WTC11 (cell line): Measurements from ENCODE around the gene KRT79.

Source experiments
- CBFB ChIP-seq: sonication (generic); formaldehyde crosslinking; IDR thresholded peaks from 2 replicates; pipeline ENCODE4 v1.8.1; 2022; ENCODE audit warnings: mild to moderate bottlenecking, low read depth, missing genetic modification reagents
- NR1H2 ChIP-seq: sonication (generic); formaldehyde crosslinking; IDR thresholded peaks from 2 replicates; pipeline ENCODE4 v1.9.0; 2021; ENCODE audit warnings: mild to moderate bottlenecking, moderate library complexity, missing genetic modification reagents
- SMAD4 ChIP-seq: sonication (generic); formaldehyde crosslinking; IDR thresholded peaks from 2 replicates; pipeline ENCODE4 v1.8.0; 2022; ENCODE audit warnings: mild to moderate bottlenecking, missing genetic modification reagents
- ZNF263 ChIP-seq: sonication (generic); formaldehyde crosslinking; IDR thresholded peaks from 2 replicates; pipeline ENCODE4 v1.8.1; 2022; ENCODE audit warnings: low read depth, mild to moderate bottlenecking, moderate library complexity, missing genetic modification reagents
- TF ChIP-seq, protein P1 (sequence below): sonication (generic); formaldehyde crosslinking; conservative IDR thresholded peaks from 2 replicates; pipeline ENCODE4 v1.8.1; 2023; ENCODE audit warnings: mild to moderate bottlenecking, low read depth, missing genetic modification reagents, moderate library complexity
- TF ChIP-seq, protein P2 (sequence below): sonication (generic); formaldehyde crosslinking; IDR thresholded peaks from 2 replicates; pipeline ENCODE4 v1.8.0; 2023; ENCODE audit warnings: missing genetic modification reagents
- TF ChIP-seq, protein P3 (sequence below): fragments of 200-600 bp; IDR thresholded peaks from 2 replicates; pipeline ENCODE4 v1.8.0; 2022; ENCODE audit warnings: antibody characterized with exemption
- TF ChIP-seq, protein P4 (sequence below): sonication (generic); formaldehyde crosslinking; IDR thresholded peaks from 2 replicates; pipeline ENCODE4 v1.8.1; 2022; ENCODE audit warnings: low read depth, missing genetic modification reagents, borderline replicate concordance
- TF ChIP-seq, protein P5 (sequence below): sonication (generic); formaldehyde crosslinking; conservative IDR thresholded peaks from 2 replicates; pipeline ENCODE4 v1.8.1; 2022; ENCODE audit warnings: mild to moderate bottlenecking, missing genetic modification reagents
- TF ChIP-seq, protein P6 (sequence below): sonication (generic); formaldehyde crosslinking; IDR thresholded peaks from 2 replicates; pipeline ENCODE4 v1.8.0; 2022; ENCODE audit warnings: mild to moderate bottlenecking, missing genetic modification reagents
- TF ChIP-seq, protein P7 (sequence below): sonication (generic); formaldehyde crosslinking; IDR thresholded peaks from 2 replicates; pipeline ENCODE4 v1.8.1; 2023; ENCODE audit warnings: mild to moderate bottlenecking, missing genetic modification reagents, moderate library complexity
- TF ChIP-seq, protein P8 (sequence below): sonication (generic); formaldehyde crosslinking; IDR thresholded peaks from 2 replicates; pipeline ENCODE4 v1.8.1; 2023; ENCODE audit warnings: mild to moderate bottlenecking, missing genetic modification reagents, moderate library complexity
- TF ChIP-seq, protein P9 (sequence below): sonication (generic); formaldehyde crosslinking; IDR thresholded peaks from 2 replicates; pipeline ENCODE4 v1.8.1; 2022; ENCODE audit warnings: missing genetic modification reagents, borderline replicate concordance

DNA sequence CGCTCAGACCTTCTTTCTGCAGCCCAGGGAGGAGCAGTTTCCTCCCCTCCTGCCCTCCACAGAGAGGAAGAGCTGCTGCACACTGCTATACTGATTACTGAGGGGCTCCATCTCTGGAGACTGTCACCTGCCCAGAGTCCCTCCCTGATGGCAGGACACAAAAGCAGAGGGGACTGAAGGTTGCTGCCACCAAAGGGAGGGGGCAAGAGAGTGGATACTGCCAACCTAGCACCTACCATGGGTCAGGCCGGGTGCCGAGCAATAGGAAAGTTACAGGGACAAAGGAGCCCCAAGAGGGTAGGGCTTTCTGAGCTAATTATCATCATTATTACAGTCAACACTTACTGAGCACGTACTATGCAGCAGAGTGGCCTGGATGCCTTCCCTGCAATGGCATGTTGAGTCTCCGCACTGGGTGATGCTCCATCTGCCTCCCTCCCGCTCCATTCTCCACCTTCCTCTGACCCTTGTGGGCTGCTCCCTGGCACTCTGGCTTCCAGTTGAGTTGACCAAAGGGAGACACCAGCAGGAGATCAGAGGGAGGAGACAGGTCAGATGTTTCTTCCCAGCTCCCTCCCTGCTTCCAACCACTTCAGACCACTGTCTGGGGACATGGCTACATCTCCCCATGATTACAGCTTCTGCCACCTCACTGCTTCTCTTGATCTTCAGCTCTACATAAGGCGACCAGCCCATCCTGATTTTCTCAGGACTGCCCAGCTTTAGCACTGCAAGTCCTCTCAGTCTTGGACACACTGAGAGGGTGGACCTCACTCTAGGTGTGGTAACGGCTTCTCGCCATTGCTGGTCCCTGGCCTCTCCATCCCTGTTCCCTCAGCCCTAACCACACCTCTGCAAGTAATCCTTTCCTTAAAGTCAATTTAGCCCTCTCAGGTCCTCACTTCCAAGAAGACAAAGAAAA, 2.6 kb upstream of the KRT79 start:
- TF ChIP-seq, protein P1, sequence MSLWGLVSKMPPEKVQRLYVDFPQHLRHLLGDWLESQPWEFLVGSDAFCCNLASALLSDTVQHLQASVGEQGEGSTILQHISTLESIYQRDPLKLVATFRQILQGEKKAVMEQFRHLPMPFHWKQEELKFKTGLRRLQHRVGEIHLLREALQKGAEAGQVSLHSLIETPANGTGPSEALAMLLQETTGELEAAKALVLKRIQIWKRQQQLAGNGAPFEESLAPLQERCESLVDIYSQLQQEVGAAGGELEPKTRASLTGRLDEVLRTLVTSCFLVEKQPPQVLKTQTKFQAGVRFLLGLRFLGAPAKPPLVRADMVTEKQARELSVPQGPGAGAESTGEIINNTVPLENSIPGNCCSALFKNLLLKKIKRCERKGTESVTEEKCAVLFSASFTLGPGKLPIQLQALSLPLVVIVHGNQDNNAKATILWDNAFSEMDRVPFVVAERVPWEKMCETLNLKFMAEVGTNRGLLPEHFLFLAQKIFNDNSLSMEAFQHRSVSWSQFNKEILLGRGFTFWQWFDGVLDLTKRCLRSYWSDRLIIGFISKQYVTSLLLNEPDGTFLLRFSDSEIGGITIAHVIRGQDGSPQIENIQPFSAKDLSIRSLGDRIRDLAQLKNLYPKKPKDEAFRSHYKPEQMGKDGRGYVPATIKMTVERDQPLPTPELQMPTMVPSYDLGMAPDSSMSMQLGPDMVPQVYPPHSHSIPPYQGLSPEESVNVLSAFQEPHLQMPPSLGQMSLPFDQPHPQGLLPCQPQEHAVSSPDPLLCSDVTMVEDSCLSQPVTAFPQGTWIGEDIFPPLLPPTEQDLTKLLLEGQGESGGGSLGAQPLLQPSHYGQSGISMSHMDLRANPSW (CRISPR knock-in tag): no peak
- TF ChIP-seq, protein P2, sequence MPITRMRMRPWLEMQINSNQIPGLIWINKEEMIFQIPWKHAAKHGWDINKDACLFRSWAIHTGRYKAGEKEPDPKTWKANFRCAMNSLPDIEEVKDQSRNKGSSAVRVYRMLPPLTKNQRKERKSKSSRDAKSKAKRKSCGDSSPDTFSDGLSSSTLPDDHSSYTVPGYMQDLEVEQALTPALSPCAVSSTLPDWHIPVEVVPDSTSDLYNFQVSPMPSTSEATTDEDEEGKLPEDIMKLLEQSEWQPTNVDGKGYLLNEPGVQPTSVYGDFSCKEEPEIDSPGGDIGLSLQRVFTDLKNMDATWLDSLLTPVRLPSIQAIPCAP (CRISPR knock-in tag): no peak
- TF ChIP-seq, protein P3, sequence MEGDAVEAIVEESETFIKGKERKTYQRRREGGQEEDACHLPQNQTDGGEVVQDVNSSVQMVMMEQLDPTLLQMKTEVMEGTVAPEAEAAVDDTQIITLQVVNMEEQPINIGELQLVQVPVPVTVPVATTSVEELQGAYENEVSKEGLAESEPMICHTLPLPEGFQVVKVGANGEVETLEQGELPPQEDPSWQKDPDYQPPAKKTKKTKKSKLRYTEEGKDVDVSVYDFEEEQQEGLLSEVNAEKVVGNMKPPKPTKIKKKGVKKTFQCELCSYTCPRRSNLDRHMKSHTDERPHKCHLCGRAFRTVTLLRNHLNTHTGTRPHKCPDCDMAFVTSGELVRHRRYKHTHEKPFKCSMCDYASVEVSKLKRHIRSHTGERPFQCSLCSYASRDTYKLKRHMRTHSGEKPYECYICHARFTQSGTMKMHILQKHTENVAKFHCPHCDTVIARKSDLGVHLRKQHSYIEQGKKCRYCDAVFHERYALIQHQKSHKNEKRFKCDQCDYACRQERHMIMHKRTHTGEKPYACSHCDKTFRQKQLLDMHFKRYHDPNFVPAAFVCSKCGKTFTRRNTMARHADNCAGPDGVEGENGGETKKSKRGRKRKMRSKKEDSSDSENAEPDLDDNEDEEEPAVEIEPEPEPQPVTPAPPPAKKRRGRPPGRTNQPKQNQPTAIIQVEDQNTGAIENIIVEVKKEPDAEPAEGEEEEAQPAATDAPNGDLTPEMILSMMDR: no peak
- TF ChIP-seq, protein P4, sequence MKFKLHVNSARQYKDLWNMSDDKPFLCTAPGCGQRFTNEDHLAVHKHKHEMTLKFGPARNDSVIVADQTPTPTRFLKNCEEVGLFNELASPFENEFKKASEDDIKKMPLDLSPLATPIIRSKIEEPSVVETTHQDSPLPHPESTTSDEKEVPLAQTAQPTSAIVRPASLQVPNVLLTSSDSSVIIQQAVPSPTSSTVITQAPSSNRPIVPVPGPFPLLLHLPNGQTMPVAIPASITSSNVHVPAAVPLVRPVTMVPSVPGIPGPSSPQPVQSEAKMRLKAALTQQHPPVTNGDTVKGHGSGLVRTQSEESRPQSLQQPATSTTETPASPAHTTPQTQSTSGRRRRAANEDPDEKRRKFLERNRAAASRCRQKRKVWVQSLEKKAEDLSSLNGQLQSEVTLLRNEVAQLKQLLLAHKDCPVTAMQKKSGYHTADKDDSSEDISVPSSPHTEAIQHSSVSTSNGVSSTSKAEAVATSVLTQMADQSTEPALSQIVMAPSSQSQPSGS (CRISPR knock-in tag): no peak
- TF ChIP-seq, protein P5, sequence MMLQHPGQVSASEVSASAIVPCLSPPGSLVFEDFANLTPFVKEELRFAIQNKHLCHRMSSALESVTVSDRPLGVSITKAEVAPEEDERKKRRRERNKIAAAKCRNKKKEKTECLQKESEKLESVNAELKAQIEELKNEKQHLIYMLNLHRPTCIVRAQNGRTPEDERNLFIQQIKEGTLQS: no peak
- TF ChIP-seq, protein P6, sequence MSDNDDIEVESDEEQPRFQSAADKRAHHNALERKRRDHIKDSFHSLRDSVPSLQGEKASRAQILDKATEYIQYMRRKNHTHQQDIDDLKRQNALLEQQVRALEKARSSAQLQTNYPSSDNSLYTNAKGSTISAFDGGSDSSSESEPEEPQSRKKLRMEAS (CRISPR knock-in tag): no peak
- TF ChIP-seq, protein P7, sequence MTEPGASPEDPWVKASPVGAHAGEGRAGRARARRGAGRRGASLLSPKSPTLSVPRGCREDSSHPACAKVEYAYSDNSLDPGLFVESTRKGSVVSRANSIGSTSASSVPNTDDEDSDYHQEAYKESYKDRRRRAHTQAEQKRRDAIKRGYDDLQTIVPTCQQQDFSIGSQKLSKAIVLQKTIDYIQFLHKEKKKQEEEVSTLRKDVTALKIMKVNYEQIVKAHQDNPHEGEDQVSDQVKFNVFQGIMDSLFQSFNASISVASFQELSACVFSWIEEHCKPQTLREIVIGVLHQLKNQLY (CRISPR knock-in tag): no peak
- TF ChIP-seq NR1H2 (no peak), SMAD4 (CRISPR knock-in tag) (no peak), ZNF263 (CRISPR knock-in tag) (no peak), CBFB (CRISPR knock-in tag) (no peak)
- TF ChIP-seq, protein P8, sequence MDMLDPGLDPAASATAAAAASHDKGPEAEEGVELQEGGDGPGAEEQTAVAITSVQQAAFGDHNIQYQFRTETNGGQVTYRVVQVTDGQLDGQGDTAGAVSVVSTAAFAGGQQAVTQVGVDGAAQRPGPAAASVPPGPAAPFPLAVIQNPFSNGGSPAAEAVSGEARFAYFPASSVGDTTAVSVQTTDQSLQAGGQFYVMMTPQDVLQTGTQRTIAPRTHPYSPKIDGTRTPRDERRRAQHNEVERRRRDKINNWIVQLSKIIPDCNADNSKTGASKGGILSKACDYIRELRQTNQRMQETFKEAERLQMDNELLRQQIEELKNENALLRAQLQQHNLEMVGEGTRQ: no peak
- TF ChIP-seq, protein P9, sequence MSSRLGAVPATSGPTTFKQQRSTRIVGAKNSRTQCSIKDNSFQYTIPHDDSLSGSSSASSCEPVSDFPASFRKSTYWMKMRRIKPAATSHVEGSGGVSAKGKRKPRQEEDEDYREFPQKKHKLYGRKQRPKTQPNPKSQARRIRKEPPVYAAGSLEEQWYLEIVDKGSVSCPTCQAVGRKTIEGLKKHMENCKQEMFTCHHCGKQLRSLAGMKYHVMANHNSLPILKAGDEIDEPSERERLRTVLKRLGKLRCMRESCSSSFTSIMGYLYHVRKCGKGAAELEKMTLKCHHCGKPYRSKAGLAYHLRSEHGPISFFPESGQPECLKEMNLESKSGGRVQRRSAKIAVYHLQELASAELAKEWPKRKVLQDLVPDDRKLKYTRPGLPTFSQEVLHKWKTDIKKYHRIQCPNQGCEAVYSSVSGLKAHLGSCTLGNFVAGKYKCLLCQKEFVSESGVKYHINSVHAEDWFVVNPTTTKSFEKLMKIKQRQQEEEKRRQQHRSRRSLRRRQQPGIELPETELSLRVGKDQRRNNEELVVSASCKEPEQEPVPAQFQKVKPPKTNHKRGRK (CRISPR knock-in tag): no peak
